HG02623 (cell line): ENCODE results near the gene C1orf141.
"Not testable (repeated sequence)": the region's sequence is repeated elsewhere in the genome, so short reads cannot be mapped to it uniquely, and the experiment has no call there.

ENCODE experiments used
- ATAC-seq: cut with Tn5 transposase; IDR thresholded peaks from one replicate; pipeline ENCODE4 v1.9.1; 2021; ENCODE audit warnings: moderate library complexity; ENCODE audit not compliant: unreplicated experiment

The C1orf141 gene

DNA sequence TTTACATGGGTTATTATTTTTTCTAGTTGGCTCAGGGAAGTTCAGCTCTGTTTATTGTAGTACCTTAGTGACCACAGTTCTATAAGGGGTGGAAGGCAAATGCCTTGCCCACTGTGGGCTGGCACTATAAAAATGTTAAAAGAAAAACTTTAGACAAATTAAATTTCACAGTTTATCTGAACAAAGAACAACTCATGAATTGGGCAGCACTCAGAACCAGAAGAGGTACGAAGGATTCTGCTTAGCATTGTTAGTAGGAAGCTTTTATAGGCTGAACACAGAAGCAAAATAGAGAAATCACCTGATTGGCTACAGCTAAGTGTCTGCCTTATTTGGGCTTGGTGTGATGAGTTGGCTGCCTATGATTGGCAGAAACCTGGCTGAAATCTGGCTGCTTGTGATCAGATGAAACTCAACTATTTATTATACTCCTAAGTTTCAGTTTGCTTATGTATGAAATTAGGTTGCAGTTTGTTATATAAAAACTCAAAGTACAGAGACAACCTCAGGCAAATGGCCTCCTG, 45.0 kb downstream of the C1orf141 start:
- no peak for ATAC-seq

DNA sequence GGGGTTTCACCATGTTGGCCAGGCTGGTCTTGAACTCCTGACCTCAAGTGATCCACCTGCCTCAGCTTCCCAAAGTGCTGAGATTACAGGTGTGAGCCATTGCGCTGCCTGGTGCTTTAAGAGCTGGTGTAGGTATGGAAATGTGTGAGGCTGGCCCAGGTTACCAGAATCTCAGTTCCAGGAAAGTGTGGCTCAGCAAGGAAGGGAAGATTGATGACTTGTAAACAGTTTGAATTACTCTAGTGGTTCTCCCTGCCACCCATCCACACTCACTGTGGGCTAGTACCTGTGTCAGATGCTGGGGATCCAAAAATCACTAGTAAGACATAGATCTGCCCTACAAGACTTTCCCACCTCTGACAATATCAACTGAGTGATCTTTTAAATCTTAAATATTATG, 46.3 kb downstream of the C1orf141 start:
- ATAC-seq, result no peak

DNA sequence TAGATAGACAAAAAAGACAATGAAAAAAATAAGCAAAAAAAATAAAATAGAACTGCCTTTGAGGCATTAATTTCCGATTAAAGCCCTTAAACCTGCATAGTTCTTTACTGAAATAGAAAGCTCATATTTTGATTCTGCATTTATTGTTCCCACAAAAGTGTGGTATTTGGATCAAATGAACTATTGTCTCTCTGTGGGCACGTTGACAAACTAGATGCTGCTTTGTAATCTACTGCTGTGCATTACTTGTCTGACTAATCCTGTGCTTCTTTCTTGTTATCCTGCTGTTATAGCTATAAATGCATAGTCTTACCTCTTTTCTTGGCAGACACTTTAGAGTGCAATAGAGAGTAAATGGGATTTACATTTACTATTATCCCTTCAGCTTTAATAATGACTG, 49.4 kb downstream of the C1orf141 start:
- no peak for ATAC-seq

DNA sequence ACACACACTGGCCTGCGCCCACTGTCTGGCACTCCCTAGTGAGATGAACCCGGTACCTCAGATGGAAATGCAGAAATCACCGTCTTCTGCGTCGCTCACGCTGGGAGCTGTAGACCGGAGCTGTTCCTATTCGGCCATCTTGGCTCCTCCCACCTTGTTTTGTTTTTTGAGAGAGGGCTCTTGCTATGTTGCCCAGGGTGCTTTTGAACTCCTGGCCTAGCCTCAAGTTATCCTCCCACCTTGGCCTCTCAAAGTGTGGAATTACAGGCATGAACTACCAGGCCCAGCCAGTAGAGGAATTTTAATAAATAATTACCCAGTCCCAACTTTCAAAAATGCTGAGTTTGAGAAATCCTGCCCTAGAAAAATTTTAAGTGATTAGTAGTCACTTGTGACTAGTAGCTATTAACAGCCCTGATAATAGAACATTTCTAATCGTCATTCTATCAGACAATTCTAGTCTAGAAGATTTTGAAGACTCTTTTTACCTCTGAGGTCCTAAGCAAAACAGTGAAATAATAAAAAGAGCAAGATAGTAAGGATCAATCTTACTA, 49.9 kb downstream of the C1orf141 start:
- no peak for ATAC-seq

DNA sequence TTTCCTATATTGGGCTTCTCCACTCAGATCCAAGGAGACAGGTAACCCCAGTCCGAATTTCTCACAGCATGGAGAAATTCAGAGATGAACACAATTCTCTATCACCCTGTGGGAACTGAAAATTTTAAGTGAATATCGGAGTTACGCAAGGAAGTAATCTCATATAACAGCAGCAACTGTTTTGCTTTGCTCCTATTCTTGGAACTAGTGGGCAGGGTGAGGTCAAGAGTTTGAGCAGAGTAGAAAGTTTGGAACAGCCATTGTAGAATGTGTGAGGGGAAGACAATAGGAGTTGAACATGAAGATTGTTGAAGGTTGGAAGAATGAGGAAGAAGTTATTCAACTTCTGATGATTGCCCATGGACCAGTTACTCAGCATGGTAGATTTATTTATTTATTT, 56.5 kb downstream of the C1orf141 start:
- no peak for ATAC-seq

DNA sequence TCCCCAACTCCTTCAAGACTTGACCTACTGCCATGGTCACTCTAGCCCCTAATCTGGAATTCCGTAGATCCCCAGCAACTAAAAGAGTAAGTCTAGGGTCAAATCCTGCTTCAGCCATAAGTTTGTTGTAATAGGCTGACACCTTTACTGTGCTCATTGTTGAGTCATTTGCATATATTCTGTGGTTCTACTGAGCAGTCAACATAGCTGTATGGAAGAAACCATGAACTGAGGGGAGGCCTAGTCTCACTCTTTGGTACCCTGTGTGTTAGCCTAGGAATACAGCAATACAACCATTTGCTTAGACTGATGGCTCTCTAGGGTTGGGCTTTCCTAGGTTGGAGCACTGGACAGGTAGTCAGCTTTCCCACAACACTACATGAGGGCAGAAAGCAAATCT, 57.2 kb downstream of the C1orf141 start:
- ATAC-seq, result no peak

DNA sequence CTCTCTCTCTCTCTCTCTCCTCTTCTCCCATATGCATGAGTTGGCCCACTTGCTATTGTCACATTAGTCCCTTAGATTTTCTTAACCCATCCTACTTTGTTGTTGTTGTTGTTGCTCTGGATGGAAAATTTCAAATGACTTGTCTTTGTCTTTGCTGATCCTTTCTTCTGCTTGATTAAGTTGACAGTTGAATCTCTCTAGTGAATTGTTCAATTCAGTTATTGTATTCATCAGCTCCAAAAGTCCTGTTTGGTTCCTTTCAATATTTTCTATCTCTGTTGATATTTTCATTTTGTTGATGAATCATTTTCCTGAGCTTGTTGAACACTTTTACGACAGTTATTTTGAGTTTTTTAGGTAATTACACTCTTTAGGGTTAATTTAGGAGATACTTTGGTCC, 62.0 kb downstream of the C1orf141 start:
- ATAC-seq, result no peak

DNA sequence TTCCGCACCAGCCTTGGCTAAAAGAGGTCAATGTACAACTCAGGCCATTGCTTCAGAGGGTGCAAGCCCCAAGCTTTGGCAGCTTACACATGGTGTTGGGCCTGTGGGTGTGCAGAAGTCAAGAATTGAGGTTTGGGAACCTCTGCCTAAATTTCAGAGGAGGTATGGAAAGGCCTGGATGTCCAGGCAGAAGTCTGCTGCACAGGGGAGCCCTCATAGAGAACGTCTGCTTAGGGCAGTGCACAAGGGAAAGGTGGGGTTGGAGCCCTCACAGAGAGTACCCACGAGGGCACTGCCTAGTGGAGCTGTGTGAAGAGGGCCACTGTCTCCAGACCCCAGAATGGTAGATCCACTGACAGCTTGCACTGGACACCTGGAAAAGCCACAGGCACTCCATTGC, 67.1 kb downstream of the C1orf141 start:
- not testable (repeated sequence) for ATAC-seq

DNA sequence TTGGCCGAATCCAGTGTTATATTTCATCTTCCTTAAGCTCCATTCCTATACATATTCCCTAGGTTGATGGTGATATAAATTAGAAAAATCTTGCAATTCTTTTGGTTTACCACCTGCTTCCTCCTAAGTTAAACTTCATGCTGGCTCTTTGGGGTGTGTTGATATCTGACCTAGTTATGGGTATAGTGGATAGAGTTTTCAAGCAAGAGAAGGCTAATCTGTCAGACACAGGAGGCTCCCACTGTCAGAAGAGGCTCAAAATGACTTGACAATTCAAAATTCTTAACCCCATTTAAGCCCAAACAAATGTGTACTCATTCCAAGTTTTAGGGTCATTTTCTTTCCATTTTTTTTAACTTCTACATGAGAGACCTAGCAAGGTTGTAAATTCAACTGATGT, 72.4 kb downstream of the C1orf141 start:
- no peak for ATAC-seq

DNA sequence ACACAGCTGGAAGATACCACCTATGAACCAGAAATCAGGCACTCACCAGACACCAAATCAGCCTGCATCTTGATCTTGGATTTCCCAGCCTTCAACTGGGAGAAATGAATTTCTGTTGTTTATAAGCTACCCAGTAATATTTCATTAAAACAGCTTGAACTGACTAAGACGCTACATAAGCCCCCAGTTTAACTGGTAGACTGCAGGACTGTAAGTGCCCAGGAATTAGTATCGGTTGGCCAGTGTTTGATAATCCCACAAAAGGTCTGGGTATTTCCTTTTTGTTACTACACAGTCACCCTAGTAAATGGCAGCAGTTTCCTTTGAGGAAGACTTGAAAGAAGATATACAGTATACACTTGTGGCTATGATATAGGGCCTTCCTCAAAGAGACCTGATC, 73.5 kb downstream of the C1orf141 start:
- no peak for ATAC-seq

DNA sequence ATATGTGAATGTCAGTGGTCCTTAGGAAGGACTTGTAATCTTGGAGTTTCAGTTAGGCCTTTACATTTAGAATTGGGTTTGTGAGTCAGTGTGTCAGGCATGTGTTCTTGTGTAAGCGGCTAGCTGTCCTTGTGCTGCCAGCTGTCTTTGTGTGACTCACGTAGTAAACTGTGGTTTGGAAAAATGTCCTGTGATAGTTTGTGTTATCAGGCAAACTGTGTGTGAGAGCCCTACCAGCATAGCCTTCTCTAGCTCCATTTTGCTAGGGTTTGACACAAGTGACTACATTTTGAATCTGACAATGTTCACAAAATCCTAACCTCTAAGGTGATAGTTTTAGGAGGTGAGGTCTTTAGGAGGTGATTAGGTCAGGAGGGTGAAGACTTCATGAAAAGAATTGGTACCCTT, 74.0 kb downstream of the C1orf141 start:
- no peak for ATAC-seq

DNA sequence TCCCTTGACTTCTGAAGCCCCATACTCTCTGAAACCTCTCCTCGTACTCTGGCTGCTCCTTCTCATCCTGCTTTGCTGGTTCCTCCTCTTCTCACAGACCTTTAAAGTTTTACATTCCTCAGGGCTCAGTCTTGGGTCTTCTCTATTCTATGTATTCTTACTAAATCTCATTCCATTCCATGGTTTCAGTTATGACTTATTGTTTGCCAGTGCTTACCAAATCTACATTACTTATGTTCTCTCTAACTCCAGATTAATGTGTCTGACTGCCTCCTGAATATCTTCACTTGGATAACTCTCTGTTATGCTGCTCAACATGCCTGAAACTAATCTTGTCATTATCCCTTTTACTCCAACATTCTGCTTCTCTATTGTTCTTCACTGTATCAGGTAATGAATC, 75.4 kb downstream of the C1orf141 start:
- ATAC-seq, result no peak

DNA sequence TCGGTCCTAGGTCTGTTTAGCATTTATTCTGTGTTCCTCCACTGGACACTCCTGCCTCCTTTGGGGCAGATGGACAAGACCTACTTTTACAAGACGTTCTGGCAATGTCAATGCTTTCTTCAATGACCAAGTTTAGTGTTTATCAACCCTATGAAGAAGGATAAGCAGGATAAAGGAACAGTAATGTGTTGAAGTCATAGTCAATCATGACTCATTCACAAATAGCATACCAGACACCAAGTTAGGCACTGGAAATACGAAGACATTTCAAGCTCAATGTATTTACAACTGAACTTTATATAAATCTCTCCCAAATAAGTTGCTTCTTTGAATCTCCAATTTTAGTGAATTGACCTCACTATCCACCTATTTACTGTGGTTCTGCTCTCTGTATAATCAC, 76.0 kb downstream of the C1orf141 start:
- no peak for ATAC-seq

DNA sequence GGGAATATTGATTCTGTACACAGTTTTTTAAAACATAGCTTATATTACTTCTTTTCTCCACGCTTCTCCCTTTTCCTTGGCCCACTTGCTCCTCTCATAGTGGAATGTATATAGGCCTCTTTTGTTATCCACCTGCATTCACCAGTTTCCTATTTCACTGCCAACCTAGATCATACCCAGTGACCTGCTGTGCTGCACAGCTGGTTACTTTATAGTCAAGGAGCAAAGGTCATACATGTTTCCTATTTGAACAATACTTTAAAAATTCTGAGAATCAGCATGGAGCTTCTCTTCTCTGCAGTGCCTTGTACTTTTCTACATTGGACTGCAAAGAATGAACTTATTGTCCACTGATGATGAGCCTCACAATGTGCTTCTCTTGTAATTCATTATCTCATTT, 76.5 kb downstream of the C1orf141 start:
- ATAC-seq, result no peak

DNA sequence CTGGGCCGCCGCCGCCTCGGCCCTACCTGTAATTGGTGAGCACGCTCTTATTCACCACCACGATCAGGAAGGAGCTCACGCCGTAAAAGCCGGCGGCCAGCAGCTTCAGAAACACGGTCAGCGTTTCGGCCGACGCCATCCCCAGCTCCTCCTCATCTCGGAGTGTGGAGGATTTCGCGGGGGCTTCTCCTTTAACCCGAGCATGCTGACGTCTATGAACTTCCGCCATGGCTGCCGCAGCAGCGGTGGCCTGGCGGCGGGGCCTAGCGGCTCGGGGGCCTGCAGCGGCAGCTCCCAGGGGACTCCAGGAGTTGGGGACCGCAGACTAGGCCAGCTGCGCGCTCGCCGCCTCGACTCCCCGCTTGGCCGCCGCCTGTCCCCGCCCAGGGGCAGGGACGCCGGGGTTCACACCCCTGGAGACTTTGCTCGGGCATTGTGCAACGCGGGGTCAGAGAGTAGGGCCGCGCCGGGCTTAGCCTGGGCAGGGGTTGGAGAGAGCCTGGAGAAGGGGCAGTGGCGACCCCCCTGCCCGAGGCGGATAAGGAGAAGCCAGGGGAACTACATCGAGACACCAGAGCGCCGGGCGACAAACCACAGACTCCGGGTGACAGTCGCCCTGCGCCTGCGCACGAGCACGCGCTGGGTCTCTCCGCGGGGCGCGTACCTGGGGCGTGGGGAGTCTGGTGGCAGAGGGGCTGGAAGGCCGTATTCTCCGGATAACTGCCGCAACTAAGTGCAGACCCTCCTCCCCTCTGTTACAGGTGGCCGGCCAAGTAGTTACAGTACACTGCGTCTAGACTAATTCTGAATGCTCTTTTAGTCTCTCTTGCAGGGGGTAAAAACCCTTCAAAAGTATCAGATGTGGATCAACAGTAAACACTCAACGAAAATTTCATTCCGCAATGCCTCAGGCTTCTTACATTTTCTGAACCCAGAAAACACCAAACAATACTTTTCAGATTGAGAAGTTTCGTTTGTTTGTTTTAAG, 80.7 kb downstream of the C1orf141 start, which contains the start of gene SLC35D1:
Gene SLC35D1, minus strand, starts transcription at position 364 of the 988 bp plus-strand sequence. Its CDS starts 135 bp downstream, at position 229.
- peak; percentile 81 for ATAC-seq

DNA sequence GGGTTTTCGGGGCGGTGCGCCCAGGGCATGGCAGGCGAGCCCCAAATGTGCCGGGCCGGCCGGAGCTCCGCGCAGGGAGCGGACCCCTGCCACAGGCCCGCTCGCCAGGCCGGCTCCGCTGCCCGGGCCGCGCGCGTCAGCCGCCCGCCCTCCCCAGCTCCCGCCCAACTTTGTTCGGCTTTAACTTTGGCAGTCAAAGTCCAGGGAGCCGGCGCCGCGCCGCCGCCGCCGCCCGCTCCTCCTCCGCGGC, 81.3 kb downstream of the C1orf141 start:
- peak; percentile 33 for ATAC-seq

DNA sequence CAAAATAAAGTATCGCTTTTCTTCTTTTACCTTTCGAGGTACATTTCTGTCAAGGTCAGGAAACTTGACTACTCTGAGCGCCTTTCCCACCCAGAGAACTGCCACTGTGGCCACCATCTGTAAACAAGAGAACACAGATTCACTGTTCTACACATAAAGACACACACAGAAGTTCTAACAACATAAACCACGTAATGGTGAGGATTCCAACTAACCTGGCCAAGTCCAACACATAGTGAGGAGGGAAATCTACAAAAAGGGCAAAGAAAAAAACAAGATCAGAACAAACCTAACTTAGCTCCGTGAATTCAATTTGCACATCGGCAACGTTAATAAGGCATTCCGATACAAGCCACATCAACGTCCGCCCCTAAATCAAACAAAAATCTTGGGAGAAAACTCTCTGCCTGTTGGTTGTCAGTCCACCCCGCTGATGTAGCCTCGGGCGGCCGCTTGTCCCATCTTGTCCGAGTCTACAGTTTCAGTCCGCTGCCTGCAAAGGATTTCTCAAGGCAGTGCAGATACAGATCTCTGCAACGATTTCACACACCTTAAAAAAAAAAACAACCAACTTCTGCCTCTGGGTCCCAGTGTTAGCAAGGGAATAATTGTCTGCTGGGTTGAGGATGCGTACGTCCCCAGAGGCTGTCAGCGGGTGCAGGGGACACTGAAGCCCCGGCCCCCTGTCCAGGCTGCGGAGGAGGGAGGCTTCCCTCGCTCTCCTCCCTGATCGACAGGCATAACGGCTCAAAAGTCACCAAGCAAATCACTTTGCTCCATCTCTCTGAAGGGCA, 81.8 kb downstream of the C1orf141 start:
- ATAC-seq, result peak; percentile 24

DNA sequence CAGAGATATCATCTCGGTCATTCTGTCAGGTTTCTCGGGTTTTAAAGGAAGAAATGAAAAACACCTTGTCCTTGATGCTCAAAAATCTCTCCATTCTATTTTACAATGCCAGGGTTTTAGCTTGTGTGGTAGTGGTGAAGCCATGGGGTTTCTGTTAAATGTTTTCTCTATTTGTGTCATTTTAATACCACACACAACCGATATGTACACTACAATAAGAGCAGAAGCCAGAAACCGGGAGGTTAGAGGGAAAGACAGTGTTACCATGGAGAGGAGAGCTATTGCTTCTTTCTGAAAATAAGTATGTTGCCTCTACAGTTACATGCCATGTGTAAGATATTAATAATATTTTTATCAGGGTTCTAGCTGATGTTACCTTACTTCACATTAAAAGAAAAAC, 83.6 kb downstream of the C1orf141 start:
- ATAC-seq, result no peak

DNA sequence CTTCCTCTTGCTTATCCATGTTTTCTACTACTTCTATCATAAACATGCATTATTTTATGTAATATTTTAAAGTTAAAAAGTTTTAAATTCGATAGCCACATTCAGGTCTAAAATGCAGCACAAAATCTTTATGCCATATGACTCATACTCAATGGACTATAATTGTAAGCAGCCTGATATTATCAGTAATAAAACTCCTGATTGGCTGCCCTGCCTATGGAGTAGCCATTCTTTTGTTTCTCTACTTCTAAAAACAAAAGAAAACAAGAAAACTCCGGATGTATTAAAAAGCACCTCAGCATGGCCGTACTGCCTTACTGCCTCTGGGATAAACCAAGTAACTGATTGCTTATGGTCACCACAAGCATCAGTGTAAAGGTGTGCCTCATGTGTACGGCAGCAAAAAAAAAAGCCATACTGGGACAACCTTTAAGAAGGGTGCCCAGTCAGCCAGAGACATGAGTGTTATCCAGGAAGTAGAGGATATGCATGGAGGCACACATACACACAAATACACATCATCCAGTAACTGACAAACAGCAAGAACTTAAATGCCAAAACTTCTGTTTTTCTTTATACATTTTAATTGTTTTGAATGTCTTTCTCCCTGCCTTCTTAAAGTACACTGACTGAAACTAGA, 90.0 kb downstream of the C1orf141 start:
- ATAC-seq, result no peak

DNA sequence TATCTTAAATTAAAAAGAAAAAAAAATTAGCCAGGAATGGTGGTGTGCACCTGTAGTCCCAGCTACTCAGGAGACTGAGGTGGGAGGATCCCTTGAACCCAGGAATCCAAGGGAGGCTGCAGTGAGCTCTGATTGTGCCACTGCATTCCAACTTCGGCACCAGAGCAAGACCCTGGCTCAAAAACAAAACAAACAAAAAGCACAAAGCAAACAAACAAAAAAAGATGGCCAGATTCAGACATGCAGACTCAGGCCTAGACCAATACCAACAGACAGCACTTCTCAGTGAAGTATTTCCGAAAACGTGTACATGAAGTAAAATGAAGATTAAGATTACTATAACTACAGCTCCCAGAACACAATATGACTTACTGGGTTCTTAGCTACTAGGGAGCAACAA, 91.4 kb downstream of the C1orf141 start:
- no peak for ATAC-seq
